Amniotic epithelial cell (primary cell): ENCODE results near the gene ENTHD1.
A peak's percentile ranks its signal among the peaks of the same experiment; 100 is the strongest.

Experiments
- DNase-seq: peaks from one replicate; pipeline ENCODE4 v3.0.0-alpha.2; 2010; ENCODE audit warnings: low read depth

Gene ENTHD1

GRCh38 chr22:39731481-39731880 is 162.1 kb downstream of the ENTHD1 start:
- no peak for DNase-seq

DNA sequence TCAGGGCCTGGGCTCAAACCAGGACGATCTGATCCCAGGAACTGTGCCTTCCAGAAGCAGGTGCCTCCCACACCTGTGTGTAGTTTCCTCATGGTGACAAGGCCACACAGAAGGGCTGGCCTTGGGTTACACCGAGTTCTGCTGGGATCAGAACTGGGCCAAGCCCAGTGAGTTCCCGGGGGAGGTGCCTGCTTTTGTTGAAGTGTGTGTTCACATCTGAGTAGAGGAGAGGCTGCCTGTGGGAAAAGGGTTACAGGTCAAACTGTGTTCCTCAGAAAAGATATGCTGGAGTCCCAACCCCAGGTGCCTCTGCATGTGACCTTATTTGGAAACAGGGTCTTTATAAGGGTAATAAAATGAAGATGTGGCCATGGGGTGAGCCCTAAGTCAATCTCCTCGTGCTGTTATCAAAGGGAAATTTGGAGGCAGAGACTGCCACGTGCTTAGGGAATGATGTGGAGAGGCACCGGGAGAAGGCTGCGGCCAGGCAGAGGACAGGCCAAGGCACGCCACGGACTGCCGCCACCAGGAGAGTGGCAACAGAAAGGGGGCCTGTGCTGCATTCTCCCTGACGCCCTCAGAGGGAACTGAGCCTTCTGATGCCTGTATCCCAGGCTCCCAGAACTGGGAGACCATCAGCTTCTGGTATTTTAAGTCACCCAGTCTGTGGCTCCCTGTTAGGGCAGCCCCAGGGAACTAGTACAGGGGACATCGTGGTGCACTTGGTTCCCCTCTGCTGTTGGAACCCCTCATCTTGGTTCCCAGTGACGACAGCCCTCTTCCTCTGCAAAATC is 164.2 kb downstream of the ENTHD1 start:
- no peak for DNase-seq

- DNase-seq = no peak
Measured at GRCh38 chr22:39728236-39728860, 165.2 kb downstream of the ENTHD1 start.

- peak; percentile 62 for DNase-seq
Measured at GRCh38 chr22:39727541-39727940, 166.0 kb downstream of the ENTHD1 start.

GRCh38 chr22:39725351-39726035 is 168.1 kb downstream of the ENTHD1 start:
- no peak for DNase-seq

GRCh38 chr22:39724857-39725256 is 168.7 kb downstream of the ENTHD1 start:
- no peak for DNase-seq

- DNase-seq = no peak
Measured at GRCh38 chr22:39724390-39724789, 169.2 kb downstream of the ENTHD1 start.

GRCh38 chr22:39723899-39724351 is 169.6 kb downstream of the ENTHD1 start:
- peak; percentile 83 for DNase-seq

GRCh38 chr22:39723463-39723862 is 170.1 kb downstream of the ENTHD1 start:
- no peak for DNase-seq

DNA sequence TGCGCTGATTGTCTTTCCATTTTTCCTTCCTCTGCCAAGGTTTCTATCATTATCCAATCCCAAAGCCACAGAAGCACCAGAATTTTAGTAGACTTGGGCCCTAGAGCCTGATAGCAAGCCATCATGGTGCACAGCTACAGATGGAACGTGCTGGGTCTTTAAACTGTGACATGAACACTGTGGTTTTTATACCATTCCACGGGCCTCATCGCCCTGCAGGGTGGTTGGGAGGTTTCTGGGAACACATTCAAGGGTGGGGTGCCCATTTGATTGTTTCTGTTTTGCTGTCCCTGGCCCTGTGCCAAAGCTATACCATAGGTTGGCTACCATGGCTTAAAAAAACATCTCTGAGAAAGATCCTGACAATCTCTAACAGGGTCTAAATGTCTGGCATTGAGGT is 171.1 kb downstream of the ENTHD1 start:
- DNase-seq = no peak

DNA sequence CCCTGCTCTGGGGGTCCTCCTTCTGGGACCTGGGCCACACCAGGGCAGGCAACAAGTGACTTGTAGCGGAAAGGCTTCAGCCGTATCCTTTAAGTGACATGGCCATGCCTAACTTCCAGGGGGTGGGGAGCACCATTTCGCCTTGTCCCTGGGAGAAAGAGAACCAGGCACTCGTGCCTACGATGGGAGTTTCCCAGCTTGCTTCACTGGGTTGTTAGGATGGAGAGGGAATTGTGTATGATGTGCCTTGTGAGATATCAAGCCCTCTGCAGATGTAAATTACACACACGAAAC is 171.6 kb downstream of the ENTHD1 start:
- DNase-seq = no peak

- no peak for DNase-seq
Measured at GRCh38 chr22:39721206-39722031, 172.1 kb downstream of the ENTHD1 start.

- DNase-seq = no peak
Measured at GRCh38 chr22:39719559-39720450, 173.8 kb downstream of the ENTHD1 start.

GRCh38 chr22:39718921-39719475 is 174.6 kb downstream of the ENTHD1 start:
- DNase-seq = no peak

- DNase-seq = no peak
Measured at GRCh38 chr22:39718206-39718605, 175.4 kb downstream of the ENTHD1 start.

- no peak for DNase-seq
Measured at GRCh38 chr22:39717099-39717498, 176.5 kb downstream of the ENTHD1 start.

DNA sequence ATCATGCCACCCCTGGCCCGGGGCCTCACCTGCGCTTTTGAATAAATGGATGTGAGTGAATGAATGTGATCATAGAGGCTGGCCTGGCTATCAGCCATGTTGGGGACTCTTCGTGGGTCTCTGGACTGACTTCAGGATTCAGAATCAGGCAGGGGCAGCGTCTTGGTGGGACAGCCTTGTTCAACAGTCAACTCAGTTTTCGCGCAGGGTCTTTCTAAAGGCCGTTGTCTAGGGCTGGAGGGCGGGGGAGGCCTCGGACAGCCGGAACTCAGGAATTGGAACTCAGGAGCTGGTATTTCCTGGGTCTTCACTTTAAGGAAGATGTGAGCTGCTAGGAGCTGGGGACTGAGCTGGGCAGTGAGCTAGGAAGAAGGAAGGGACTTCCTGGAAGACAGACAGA is 177.0 kb downstream of the ENTHD1 start:
- no peak for DNase-seq

DNA sequence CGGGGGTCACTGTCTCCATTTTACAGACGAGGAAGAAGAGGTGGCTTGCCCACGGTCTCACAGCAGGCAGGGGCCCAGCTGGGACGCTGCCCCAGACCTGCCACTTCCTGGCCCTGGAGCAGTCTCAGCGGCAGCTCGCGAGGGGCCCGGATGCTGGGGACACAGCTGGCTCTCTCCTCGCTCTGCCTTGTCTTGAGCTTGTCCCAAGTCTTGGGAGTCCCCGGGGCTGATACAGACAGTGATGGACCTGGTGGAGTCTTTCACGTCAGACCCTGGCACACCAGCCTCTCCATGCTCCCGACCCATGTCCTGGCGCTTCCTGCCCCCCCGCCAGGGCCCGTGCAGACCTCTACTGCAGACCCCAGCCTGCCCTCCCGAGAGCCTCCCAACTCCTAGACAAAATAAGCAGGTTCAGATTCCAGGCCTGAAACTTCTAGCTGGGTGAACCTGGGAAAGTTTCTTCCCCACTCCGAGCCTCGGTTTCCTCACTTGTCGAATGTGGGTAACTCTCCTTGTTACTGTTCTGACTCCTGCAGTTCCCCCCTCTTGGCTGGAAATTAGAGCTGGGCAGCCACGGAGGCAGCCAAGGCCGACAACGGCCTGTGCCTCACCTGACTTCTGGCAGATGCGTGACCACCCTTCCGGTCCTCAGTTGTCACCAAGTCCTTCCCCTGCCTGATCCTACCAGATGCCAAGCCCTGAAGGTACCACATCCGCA is 177.6 kb downstream of the ENTHD1 start:
- no peak for DNase-seq

DNA sequence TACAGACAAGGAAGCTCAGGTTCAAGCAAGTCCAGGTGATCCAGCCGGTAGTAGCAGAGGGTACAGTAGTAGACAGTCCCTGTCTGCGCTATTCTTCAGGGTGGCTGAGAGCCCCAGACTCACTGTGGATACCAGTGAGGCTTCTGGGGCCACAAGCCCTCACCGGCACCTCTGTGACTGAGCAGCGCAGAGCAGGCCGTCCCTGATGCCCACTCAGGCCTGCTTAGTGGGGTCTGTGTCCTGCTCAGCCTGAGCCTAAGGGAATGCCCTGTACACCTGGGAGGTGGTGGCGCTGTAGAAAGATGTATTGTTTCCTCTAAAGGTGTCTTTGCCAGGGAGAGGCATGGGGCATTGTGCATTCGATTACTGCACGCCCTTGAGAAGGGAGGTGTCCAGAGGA is 179.2 kb downstream of the ENTHD1 start:
- DNase-seq = no peak

GRCh38 chr22:39713799-39714290 is 179.7 kb downstream of the ENTHD1 start:
- DNase-seq = no peak
